Ovary (tissue), 3 donors: ENCODE measurements around the gene RNF215.

Source experiments
- EP300 ChIP-seq: sonication (generic); formaldehyde crosslinking; IDR thresholded peaks from one replicate; pipeline ENCODE4 v1.6.1; 2017; ENCODE audit warnings: antibody characterized with exemption
- TF ChIP-seq, protein P1 (sequence below), 3 donors: fragments of 450-650 bp in 2 of 3; fragments of 200-600 bp in 1 of 3; IDR thresholded peaks; one replicate each; pipeline versions ENCODE4 v1.5.1 to v1.8.0; 2016 to 2022; ENCODE audit warnings: antibody characterized with exemption in 3 of 3, mild to moderate bottlenecking in 1 of 3
- donor health status: DM: no; HTN: no; CAD: no.

DNA sequence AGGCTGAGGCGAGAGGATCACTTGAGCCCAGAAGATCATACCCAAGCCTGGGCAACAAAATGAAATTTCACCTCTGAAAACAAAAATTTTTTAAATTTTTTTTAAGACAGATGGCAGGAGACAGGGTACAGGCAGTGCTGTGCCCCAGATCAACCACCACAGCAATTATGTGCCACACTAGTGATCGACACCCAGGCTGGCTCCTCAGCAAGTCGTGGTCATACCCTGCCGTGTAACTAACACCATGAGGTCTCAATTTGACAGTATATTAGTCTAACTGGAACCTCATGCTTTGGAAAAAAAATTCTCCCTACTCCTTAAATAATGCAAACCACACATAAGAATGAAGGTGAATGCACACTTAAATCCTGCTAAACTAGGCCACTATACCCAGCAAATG lies 38.8 kb downstream of the RNF215 start:
- TF ChIP-seq, protein P1, sequence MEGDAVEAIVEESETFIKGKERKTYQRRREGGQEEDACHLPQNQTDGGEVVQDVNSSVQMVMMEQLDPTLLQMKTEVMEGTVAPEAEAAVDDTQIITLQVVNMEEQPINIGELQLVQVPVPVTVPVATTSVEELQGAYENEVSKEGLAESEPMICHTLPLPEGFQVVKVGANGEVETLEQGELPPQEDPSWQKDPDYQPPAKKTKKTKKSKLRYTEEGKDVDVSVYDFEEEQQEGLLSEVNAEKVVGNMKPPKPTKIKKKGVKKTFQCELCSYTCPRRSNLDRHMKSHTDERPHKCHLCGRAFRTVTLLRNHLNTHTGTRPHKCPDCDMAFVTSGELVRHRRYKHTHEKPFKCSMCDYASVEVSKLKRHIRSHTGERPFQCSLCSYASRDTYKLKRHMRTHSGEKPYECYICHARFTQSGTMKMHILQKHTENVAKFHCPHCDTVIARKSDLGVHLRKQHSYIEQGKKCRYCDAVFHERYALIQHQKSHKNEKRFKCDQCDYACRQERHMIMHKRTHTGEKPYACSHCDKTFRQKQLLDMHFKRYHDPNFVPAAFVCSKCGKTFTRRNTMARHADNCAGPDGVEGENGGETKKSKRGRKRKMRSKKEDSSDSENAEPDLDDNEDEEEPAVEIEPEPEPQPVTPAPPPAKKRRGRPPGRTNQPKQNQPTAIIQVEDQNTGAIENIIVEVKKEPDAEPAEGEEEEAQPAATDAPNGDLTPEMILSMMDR (IDR thresholded peaks at IDR 0.05): no peak
- TF ChIP-seq EP300: no peak
